OCI-M2 (cell line): ENCODE results near the gene ALDH1A2.

Source experiments
- DNase-seq: peaks from one replicate; lab custom pipeline; 2025; ENCODE audit not compliant: unreplicated experiment; lab: John Stamatoyannopoulos, UW

The ALDH1A2 gene

GRCh38 chr15:57947282-57947681, 118.2 kb downstream of the ALDH1A2 start:
- no peak for DNase-seq

GRCh38 chr15:57946491-57947048, 118.9 kb downstream of the ALDH1A2 start:
- DNase-seq, result no peak

- DNase-seq, result no peak
Measured at GRCh38 chr15:57945616-57946015, 119.9 kb downstream of the ALDH1A2 start.

DNA sequence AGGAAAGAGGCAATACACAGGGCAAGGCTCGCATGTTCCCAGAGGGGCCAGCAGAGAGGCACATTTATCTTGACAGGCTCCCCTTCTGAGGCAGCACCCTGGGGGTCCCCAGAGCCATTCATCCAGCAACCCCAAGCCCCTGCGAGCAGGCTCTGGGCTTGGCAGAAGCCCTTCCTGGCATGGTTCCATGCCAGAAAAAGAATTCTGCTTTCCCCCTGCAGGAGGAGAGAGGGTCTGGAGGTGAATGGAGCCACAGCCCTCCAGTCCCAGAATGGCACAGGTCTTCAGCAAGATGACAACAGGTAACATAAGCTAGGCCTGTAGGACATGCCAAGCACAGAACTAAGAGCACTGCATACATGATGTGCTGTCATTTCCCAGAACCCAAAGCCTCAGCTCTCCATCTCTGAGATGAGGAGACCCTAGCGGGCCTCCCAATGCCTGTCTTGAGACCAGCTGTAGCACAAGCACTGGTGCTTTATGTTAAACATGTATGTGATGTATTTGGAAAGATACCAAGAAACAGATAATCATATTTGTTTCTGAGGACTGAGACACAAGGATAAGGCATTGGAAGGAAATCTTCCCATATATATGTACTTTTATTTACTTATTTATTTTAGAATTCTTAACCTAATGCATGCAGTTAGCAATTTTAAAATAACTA, 121.6 kb downstream of the ALDH1A2 start:
- DNase-seq, result no peak

GRCh38 chr15:57943171-57943570, 122.3 kb downstream of the ALDH1A2 start:
- DNase-seq, result no peak

GRCh38 chr15:57941816-57942215, 123.7 kb downstream of the ALDH1A2 start:
- no peak for DNase-seq

GRCh38 chr15:57932348-57932747, 133.2 kb downstream of the ALDH1A2 start:
- DNase-seq, result no peak

DNA sequence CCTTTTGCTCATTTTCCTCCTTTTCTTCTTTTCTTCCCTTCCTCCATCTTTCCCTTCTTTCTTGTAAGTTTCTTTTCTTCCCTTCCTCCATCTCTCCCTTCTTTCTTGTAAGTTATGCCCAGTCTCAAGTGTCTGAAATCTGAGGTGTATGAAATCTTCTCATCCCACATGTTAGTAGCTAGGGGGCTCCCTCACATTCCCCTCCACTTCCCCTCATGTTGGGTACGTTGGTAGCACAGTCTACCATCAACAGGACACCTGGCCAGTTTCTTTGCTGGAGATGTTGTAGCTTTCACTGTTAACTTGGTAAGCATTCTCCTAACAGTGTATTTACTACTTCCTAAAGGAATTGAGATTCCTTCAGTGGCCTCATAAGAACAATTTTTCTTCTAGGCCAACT, 133.9 kb downstream of the ALDH1A2 start:
- no peak for DNase-seq

GRCh38 chr15:57927091-57927631, 138.3 kb downstream of the ALDH1A2 start:
- DNase-seq, result no peak

GRCh38 chr15:57925650-57926049, 139.9 kb downstream of the ALDH1A2 start:
- no peak for DNase-seq

DNA sequence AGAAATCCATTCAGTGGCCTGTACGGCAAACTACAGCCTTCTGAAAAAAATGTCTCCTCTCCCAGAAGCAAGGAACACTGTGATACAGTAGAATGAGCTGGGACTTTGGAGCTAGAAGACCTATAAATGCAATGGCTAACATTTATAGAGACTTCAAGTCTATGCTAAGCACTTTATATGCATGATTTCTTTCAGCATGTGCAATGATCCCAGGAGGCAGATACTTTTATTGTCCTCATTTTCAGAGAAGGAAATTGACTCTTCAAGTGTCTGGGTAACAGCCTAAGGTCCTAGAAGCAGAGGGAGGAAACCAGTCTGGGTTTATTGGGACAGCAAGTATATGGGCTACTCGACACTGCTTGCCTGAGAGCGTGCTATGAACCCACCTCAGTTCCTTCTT, 140.9 kb downstream of the ALDH1A2 start:
- DNase-seq, result no peak

DNA sequence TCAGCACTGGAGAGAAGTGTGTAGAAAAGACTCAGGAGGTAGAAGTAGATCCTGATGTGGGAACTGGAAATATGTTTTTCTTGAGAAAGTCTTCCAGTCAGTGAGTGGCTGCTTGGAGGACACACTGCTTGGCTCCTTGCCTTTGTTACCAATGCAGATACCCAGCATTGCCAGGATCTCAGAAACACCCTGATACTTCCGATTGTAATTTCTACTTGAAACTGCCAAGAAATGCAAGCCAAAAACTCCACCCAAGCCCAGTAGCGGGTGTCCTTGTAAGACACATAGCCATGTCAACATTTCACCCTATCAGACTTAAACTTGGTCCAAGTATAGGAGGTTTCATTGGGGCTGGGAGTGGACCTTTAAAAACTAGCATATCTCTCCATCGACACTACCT, 141.8 kb downstream of the ALDH1A2 start:
- no peak for DNase-seq

DNA sequence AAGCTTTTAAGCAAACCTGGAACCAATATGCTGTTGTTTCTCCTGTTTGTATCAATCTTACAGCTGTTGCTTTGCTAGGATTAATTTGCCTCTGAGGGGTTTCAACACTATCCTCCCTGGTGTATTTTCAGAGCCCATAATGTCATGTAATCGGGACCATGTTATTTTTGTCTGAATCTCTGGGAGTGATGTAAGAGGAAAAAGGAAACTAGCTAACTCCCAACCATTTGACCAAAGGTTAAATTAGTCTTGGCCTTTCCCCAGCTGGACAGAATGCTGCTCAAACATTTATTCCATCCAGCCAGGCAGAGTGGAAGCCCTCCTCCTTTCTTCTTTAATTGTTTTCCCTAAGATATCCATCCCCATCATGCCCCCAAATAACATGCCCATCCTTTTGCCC, 142.2 kb downstream of the ALDH1A2 start:
- DNase-seq, result no peak

- no peak for DNase-seq
Measured at GRCh38 chr15:57922776-57923175, 142.7 kb downstream of the ALDH1A2 start.

DNA sequence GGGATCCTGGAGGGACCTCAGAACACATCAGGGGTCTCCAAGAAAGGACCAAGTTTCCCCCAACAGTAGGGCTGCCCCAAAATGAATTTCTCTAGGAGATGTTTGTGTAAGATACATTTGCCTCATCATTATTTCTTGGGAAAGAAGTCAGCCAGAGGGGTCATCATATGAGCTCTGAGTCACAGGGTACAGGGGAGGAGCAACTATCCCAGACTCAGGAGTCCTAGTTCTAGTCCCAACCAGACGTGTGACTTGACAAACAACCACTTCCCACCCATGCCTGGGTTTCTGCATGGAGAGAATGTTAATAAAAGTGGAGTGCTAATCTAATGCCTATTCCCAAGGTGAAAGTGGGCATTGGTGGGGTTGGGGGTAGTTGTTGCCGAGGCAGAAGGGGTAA, 144.1 kb downstream of the ALDH1A2 start:
- DNase-seq, result no peak

- no peak for DNase-seq
Measured at GRCh38 chr15:57920911-57921310, 144.6 kb downstream of the ALDH1A2 start.

- no peak for DNase-seq
Measured at GRCh38 chr15:57919754-57920153, 145.8 kb downstream of the ALDH1A2 start.

DNA sequence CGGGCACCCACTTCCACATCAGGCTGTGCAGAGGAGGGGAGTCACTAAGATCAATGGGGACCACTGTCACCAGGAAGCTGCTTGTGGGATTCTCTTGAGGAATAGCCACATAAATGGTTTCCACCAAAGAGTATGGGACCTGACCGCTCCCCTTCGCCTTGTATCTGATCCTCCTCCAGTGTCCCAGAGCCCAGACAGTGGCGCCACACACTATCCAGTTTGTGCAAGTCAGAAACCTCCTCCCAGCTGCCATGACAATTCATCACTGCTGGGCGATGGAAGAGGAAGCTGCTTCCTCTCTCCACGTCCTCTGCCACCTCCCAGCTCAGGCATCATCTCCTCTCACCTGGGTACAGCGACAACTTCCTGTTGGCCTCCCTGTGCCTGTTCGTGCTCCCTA, 147.5 kb downstream of the ALDH1A2 start:
- DNase-seq, result no peak

DNA sequence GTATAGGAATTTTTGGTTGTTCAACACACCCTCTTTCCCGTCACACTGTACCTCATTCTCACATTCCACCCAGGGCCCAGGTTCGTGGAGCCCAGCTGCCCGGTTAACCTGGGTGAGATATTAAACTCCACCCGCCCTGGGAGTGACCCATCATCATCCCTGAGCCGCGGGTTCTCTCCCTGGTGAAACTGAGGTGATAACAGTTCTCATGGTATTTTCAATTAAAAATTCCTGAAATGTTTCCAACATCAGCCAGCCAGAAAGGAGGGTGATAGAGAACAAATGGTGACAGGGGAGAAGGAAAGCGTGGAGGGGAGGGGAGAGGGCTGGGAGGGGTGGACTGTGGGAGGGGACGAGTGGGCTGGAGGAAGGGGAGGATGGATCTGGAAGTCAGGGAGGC, 148.8 kb downstream of the ALDH1A2 start:
- DNase-seq, result no peak

- no peak for DNase-seq
Measured at GRCh38 chr15:57915827-57916531, 149.5 kb downstream of the ALDH1A2 start.

- no peak for DNase-seq
Measured at GRCh38 chr15:57914350-57915055, 151.0 kb downstream of the ALDH1A2 start.

DNA sequence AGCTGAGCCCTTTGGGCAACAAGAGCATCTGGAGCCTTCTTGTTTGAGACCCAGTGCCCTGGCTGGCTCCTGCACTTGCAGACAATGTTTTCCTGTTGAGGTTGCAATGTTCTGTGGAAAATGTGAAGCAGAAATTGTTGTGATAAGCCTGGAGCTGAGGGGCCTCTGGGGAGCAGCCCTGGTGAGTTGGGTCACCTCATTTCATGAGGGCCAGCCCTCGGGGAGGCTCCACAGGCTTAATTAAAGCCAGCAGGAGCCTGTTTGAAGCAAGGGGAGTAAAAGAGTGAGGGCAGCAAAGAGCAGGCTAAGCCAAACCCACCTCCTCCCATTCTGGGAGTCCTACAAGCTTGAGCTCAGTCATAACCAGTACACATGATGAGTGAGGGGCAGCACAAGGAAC, 154.3 kb downstream of the ALDH1A2 start:
- DNase-seq, result no peak
